ENCODE measurements around the gene ELK4. TPM values are rescaled to one million over a fixed set of nuclear protein-coding genes. Genes with fewer than 3 reads are reported as not detected.

ELK4 gene
- total and polyA plus RNA-seq, 2 of the 13 experiments (the other 11 are each of a cell fraction or from before 2014, with no cell fraction given) = 8.3 to 13.1 TPM

DNA sequence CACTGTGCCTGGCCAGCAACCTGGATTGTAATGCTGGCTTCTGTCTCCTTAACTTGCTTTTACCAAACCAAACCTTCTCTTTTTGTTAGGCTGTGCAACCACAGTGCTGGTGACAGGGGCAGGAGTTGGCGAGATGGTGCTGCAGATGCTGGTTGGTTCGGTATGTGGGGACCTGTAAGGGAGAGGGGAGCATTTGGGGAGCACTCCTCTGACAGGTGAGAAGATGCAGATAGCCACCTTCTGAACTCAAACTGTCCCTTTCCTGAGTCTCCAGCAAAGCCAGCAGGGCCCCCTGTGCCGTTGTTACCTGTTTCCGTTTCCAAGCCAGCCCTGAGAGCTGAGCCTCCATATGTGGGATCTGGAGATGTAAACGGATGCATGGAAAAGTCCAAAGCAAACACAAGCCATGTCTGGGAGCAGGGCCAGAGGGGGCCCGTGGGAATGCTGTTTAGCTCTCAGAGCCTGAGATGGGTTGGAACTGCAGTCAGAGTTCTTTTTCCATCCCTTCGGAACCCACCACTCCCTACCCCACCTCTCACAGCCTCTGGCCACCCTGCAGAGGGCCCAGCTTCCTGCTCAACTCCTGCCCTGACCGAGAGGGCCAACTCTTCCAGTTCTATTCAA, 34.0 kb downstream of the ELK4 start:
- CTCF ChIA-PET (ENCODE audit: low intra/inter-chr PET ratio, low total read pairs) = no interaction called here
- H4K20me1 ChIP-seq (ENCODE audit: insufficient read depth, low read length) = no peaks in the 10 kb centered on the region
- no peaks in the 10 kb centered on the region for H3K27me3 ChIP-seq (ENCODE audit: control insufficient read depth in 1 of 2, insufficient read depth in 2 of 2, low read length in 2 of 2)
- no peak for TF ChIP-seq RELA (CRISPR knock-in tag; IDR thresholded peaks at IDR 0.05)
- no peak for TF ChIP-seq ZNF674 (CRISPR knock-in tag; IDR thresholded peaks at IDR 0.05; ENCODE audit: low read depth)
- TF ChIP-seq FOSL1 (CRISPR knock-in tag; IDR thresholded peaks at IDR 0.05; ENCODE audit: borderline replicate concordance) = no peak
- TF ChIP-seq TOPORS (CRISPR knock-in tag; IDR thresholded peaks at IDR 0.05) = no peak
- no peak for TF ChIP-seq ZFX (CRISPR knock-in tag; IDR thresholded peaks at IDR 0.05; ENCODE audit: low read depth)
- TF ChIP-seq, protein P1, sequence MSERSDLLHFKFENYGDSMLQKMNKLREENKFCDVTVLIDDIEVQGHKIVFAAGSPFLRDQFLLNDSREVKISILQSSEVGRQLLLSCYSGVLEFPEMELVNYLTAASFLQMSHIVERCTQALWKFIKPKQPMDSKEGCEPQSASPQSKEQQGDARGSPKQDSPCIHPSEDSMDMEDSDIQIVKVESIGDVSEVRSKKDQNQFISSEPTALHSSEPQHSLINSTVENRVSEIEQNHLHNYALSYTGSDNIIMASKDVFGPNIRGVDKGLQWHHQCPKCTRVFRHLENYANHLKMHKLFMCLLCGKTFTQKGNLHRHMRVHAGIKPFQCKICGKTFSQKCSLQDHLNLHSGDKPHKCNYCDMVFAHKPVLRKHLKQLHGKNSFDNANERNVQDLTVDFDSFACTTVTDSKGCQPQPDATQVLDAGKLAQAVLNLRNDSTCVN (CRISPR knock-in tag; IDR thresholded peaks at IDR 0.05; ENCODE audit: borderline replicate concordance) = no peak
- TF ChIP-seq, protein P2, sequence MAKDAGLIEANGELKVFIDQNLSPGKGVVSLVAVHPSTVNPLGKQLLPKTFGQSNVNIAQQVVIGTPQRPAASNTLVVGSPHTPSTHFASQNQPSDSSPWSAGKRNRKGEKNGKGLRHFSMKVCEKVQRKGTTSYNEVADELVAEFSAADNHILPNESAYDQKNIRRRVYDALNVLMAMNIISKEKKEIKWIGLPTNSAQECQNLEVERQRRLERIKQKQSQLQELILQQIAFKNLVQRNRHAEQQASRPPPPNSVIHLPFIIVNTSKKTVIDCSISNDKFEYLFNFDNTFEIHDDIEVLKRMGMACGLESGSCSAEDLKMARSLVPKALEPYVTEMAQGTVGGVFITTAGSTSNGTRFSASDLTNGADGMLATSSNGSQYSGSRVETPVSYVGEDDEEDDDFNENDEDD (CRISPR knock-in tag; IDR thresholded peaks at IDR 0.05; ENCODE audit: borderline replicate concordance) = no peak
- intact Hi-C loops (cut with micrococcal nuclease; ENCODE audit: unreplicated experiment) (no loop called here), in situ Hi-C loops (cut with HindIII; ENCODE audit: extremely low pct_ligation_motif_present, low pct_unique_long_range_greater_than_20kb) (no loop called here)
- POLR2A ChIA-PET = no interaction called here
- no peaks in the 10 kb centered on the region for H3K79me2 ChIP-seq (ENCODE audit: insufficient read depth, low read length)
- H3K9me3 ChIP-seq (ENCODE audit: low read length) = no peaks in the 10 kb centered on the region
- H3K36me3 ChIP-seq (replicated peaks in 1 of 2; ENCODE audit: control insufficient read depth in 1 of 2, insufficient read depth in 2 of 2, low read length in 2 of 2) = peaks cover 7 to 9% of the 10 kb centered on the region in 2 experiments; a peak in 3 of 5 replicates
- H3K4me1 ChIP-seq (ENCODE audit: insufficient read depth, low read length) = peaks cover 25% of the 10 kb centered on the region
- H3K4me3 ChIP-seq (replicated peaks in 1 of 3; ENCODE audit: insufficient read depth in 1 of 3, low read depth in 2 of 3, low read length in 3 of 3) = no peak overlapping the region
- H3K9ac ChIP-seq (ENCODE audit: insufficient read depth, low read depth, low read length) = no peak overlapping the region
- H3K4me2 ChIP-seq (ENCODE audit: low read depth, low read length) = no peak overlapping the region
- H3K27ac ChIP-seq (ENCODE audit: extremely low read length, insufficient read depth, low read length) = no peak overlapping the region
- FAIRE-seq = no peak
- H2AFZ ChIP-seq (ENCODE audit: low read length) = no peak overlapping the region
- BruUV-seq (replicated peaks) = no TSS peak
- 91% methylated on average over 5 of the region's 8 CpGs for WGBS (ENCODE audit: low lambda C conversion rate)
- no peak for ATAC-seq
- no peak for DNase-seq (ENCODE audit: low spot score)
